ENCODE results near the gene PPP2R2C.

- TF ChIP-seq CTCF (IDR thresholded peaks at IDR 0.05) (no peak), POLR2A (IDR thresholded peaks at IDR 0.05) (no peak), POLR2AphosphoS5 (IDR thresholded peaks at IDR 0.05) (no peak)
These were observed 185.2 kb downstream of the PPP2R2C start for GRCh38 chr4:6287017-6287788.
